RPMI8226 (cell line): ENCODE measurements around the gene WNK2.
"Not testable (repeated sequence)": the region's sequence is repeated elsewhere in the genome, so short reads cannot be mapped to it uniquely, and the experiment has no call there.

Experiments used
- DNase-seq: peaks from one replicate; pipeline ENCODE4 v3.0.0-alpha.2; 2015

Gene WNK2

GRCh38 chr9:93240891-93241334 lies 57.0 kb downstream of the WNK2 start:
- no peak for DNase-seq

GRCh38 chr9:93243112-93243511 lies 59.2 kb downstream of the WNK2 start:
- no peak for DNase-seq

DNA sequence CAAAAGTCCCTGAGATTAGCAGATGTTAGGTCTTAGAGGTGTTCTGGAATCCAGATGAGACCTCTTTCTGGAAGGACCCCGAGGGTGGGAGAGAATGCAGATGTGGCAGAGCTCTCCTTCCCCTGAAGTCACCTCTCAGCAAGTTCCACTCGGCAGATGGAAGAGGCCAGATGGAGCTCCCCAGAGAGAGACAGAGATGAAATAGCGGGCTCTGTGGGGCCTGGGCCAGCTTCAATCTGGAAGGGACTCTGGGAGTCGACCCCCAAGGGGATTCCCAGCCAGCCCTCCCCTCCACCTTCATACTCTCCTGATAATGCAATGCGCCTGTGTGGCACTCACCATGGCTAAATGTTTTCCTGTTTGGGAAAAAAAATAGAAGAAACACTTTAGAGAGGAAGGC lies 60.2 kb downstream of the WNK2 start:
- no peak for DNase-seq

- no peak for DNase-seq
These were observed 60.8 kb downstream of the WNK2 start for GRCh38 chr9:93244510-93245436.

DNA sequence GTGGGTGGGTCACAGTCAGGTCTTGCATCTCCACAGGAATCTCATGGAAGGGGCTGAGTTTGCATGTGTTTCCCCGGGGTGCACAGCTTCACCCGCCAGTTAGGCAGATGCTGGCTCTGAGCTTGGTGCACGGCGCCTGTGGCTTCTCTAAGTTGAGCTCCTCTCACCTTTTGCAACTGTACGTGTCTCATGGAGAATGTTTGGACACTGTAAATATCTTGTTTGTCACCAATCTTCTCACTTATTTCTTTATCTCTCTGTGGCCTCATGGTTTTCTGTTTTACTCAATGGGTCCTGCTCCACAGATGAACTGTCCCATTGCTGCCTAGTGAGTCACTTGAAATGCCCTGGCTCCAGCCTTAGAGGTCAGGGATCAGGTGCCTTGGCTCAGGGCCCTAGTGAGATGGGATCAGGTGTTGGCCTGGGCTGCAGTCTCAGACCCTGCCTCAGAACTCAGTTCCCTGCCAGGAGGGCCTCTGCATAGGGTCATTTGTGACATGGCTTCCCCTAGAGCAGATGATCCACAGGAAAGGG lies 61.6 kb downstream of the WNK2 start:
- DNase-seq, result no peak

DNA sequence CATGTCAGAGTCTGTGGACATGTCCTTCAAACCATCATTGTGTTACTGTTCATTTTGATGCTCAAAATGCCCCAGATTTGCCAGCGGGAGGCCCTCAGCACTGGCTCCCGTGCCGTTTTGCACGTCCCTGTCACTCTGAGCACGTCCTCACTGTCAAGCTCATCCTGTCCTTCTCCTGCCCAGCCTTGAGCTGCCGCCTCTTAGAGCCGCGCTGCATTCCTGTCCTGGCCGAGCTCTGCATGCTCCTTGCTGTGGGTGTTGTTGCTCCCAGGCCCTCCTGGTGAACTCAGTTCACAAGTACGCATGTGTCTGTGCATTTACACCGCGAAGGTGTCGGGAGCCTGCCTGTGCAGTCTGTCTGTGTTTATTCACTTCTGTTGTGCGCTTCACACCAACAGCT lies 62.2 kb downstream of the WNK2 start:
- no peak for DNase-seq

DNA sequence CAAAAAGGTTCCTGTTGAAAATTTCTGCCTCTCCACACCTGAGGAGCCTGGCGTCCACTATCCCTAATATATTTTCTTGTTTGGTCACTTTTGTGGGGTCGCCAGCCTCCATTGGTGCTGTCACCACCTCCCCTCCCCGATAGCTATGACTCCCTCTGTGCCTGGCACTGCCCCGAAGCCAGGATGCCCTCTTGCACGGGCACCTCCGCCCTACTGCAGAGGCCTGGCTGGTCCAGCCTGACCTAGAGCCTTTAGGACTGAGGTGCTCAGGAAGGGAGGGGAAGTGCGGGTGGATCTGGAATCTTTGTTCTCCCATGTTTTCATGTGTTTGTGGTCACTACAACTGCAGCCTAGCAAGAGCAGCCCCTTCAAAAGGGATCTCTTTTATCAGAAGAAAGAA lies 62.6 kb downstream of the WNK2 start:
- DNase-seq, result no peak

DNA sequence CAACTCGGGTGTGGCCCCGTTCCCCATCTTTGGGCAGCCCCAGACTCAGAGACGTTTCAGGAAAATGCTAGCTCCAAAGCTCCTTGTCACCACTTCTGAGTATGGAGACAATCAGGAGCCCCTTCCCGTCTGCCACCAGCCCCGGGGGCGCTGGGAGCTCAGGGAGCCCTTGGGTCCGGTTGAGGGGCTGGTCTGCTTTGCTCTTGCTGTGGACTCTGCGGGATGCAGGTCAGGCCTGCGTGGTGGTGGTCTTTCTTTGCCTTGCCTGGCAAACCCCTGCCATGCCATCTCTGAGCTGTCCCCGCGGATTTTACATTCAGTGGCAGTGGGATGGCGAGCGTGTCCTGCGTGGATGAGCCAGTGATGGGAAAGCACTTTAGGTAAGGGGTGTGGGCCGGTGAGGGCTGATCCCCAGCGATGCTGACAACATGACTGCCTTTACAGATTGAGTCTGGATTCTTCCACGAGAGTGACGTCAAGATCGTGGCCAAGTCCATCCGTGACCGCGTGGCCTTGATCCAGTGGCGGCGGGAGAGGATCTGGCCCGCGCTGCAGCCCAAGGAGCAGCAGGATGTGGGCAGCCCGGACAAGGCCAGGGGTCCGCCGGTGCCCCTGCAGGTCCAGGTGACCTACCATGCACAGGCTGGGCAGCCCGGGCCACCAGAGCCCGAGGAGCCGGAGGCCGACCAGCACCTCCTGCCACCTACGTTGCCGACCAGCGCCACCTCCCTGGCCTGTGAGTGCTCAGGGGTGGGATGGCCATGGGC lies 63.3 kb downstream of the WNK2 start:
- no peak for DNase-seq

DNA sequence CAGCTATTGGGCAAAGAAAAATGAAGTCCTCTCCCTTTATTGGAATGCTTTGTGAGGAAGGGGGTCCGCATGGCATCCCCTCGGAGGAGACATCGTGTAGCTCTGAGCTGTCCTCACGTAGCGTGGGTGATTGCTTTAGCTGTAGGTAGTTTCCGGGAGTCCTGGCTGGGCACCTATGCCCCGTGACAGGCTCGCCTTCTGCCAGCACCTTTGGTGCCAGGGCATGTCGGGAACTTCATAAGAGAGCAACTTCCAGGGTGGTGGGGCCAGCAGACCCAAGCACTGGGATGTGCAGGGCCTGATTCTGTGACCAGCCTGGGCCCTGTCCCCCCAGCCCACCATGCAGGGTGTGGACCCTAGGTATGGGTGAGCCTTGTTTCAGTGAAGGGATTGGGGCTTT lies 64.0 kb downstream of the WNK2 start:
- no peak for DNase-seq

DNA sequence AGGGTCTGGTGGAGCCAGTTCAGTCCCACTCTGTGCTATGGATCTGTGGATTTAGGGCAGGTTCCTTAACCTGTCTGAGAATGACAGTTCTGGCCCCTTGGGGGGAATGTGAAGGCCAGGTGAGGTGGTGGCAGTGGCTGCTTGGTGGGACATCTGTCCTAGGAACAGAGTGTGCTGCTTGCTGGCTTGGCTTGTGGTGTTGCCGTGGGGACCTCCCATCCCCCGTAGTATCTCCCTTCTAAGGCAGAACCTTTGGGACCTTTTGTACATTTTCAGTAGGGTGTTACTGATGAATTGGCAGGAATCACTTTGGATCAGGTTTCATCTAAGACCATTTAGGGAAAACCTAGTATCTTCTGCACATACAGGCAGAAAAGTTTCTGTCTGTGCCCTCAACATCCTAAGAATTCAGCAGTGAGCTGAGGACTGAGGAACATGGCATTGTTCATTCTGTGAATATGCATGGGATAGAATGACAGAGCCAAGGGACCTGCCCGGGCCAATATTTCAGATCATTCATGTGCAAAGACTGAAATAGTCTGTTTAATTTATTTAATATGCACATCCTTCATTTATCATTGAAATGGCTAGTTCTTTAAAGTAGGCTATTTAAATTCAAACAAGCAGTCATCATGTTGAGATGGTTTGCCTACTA lies 64.6 kb downstream of the WNK2 start:
- no peak for DNase-seq

GRCh38 chr9:93250185-93250584 lies 66.2 kb downstream of the WNK2 start:
- DNase-seq, result no peak

- DNase-seq, result not testable (repeated sequence)
These were observed 67.4 kb downstream of the WNK2 start for GRCh38 chr9:93251309-93251708.

DNA sequence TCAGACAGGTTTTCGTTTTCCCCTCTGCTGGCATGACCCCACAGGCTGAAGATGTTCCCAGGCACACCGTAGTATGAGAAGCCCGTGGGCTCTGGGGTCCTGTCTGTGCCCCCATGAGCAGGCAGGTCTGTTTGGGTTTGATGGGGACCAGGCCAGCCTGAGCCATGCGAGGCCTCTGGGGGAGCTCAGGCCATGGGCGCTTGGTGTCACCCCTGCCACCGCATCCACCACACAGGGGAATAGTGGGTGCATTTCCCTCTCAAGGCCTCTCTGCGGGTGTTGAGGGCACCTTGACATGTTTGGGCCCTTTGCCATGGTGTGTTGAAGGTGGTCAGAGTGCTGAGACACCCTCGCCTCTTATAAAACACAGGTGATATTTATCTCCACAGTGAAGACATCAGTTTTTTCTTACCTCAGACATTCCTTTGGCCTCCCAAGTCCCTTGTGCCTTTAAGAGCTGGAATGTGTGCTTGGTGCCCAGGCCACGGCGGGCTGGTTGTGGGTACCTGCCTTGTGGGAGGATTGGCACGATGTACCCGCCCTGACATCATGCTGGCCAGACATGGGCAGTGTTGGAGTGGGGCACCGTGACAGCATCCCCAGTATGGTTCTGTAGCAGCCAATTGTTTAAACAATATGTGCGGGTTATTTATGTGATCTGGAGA lies 68.3 kb downstream of the WNK2 start:
- no peak for DNase-seq

DNA sequence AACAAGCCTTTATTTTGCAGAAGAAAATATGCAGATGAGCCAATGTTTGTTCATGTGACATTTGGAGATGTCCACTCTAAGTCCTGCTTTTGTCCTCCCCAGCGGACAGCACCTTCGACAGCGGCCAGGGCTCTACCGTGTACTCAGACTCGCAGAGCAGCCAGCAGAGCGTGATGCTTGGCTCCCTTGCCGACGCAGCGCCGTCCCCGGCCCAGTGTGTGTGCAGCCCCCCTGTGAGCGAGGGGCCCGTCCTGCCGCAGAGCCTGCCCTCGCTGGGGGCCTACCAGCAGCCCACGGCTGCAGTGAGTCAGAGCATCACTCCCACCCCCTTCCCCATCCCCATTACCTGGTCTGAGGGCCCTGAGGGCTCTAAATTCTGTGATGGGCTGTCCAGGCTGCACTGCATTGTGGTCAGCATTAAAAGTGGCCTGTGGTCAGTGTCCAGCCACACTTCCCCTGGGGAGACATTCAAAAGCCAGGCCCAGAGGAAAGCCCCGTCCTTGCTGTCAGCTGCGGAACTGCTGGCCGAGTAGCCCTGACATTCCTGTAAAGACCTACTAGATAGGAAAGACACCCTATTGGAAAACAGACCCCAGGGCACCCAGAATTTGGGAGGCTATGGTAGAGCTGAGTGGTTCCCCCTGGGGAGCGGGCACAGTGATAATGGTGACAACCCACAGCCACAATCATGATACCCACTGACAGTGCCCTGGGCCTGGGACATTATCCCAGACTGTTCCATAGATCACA lies 69.0 kb downstream of the WNK2 start:
- no peak for DNase-seq

DNA sequence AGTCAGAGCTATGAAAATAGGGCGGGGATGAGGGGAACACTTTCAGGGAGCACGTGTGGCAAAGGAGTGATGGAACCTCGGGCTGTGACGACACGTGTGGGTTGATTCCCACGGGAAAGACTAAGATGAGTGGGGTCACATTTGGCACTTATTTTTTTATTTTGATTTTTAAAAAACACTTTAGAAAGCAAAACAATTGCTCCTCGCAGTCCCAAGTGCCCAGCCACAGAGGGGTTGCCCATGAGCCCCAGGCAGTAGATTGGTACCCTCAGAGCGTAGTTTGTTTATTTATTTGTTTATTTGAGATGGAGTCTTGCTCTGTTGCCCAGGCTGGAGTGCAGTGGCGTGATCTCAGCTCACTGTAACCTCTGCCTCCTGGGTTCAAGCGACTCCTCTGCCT lies 69.7 kb downstream of the WNK2 start:
- DNase-seq, result no peak

DNA sequence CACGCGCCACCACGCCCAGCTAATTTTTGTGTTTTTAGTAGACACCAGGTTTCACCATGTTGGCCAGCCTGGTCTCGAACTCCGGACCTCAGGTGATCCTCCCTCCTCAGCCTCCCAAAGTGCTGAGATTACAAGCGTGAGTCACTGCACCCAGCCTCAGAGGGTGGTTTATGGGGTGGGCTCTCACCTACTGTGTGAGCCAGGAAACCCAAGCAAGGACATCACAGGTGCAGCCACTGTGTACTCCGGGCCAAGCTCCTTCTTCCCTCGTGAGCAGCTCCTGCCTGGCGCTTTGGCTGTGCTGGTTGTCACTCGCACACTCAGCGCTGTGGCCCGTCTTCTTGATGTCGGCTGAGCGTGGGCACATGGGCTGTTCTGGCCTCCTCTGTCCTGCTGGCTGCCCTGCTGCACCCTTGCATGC lies 70.1 kb downstream of the WNK2 start:
- DNase-seq, result no peak

GRCh38 chr9:93254806-93255493 lies 71.0 kb downstream of the WNK2 start:
- no peak for DNase-seq

DNA sequence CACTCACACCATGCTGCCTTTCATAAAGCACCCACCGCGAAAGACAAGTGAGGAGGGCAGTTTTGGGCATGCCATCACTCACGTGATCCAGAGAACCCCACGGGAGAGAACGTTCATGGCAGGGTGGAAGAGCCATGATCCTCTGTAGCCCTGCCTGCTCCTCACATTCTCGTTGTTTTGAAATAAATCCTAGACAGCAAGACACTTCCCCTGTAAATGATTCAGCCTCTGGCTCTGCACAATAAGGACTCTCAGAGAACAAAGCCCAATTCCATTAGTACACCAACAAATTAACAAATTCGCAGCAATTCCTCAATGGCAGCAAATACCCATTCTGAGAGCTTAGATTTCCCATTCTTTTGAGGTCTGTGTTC lies 71.5 kb downstream of the WNK2 start:
- no peak for DNase-seq

- DNase-seq, result no peak
These were observed 72.3 kb downstream of the WNK2 start for GRCh38 chr9:93255994-93256877.
